OCI-LY1 (cell line): Measurements from ENCODE around the gene CBS.

Experiments used
- CTCF ChIP-seq: fragments of 200-600 bp; sonication (generic), shearing (Covaris generic); IDR thresholded peaks from 2 replicates; pipeline ENCODE4 v1.5.1; 2017; ENCODE audit warnings: mild to moderate bottlenecking, antibody characterized with exemption, low read length, moderate library complexity, mixed read lengths
- EZH2 ChIP-seq: fragments of 200-600 bp; sonication (generic), shearing (Covaris generic); IDR thresholded peaks from 2 replicates; pipeline ENCODE4 v1.8.0; 2017; ENCODE audit warnings: borderline replicate concordance, mixed run types, mild to moderate bottlenecking, antibody characterized with exemption, low read length, moderate library complexity, mixed read lengths

GRCh38 chr21:43024439-43025136 is 51.0 kb downstream of the CBS start:
- TF ChIP-seq CTCF (no peak), EZH2 (no peak)
